ENCODE measurements around the gene MAP4K2. TPM values are rescaled to one million over a fixed set of nuclear protein-coding genes. Genes with fewer than 3 reads are reported as not detected.

The MAP4K2 gene
- total RNA-seq, 1 experiment from 2014 or later: 24.7 TPM

- Histone ChIP-seq H4K8ac (replicated peaks; ENCODE audit: insufficient read length, low read depth, low read length) (no peak overlapping the region), H2BK5ac (ENCODE audit: insufficient read length, low read length) (no peak overlapping the region), H3K4ac (ENCODE audit: low read depth, low read length) (no peak overlapping the region), H2BK12ac (ENCODE audit: insufficient read length, low read depth, low read length) (no peak overlapping the region), H4K20me1 (ENCODE audit: control insufficient read depth, insufficient read depth, insufficient read length) (no peaks in the 10 kb centered on the region), H2BK15ac (ENCODE audit: low read depth, low read length) (no peak overlapping the region), H3K14ac (ENCODE audit: insufficient read depth, low read length) (no peak overlapping the region), H3K9ac (ENCODE audit: extremely low read depth, insufficient read length, low read length) (no peak overlapping the region), H3K18ac (ENCODE audit: insufficient read length, low read depth, low read length) (no peak overlapping the region), H3K27me3 (ENCODE audit: insufficient read depth, low read length) (no peaks in the 10 kb centered on the region), H2AFZ (ENCODE audit: low read length) (no peak overlapping the region), H4K91ac (ENCODE audit: insufficient read length, low read depth, low read length) (no peak overlapping the region), H3K4me2 (ENCODE audit: insufficient read depth, insufficient read length, low read length) (no peak overlapping the region), H3K79me2 (ENCODE audit: insufficient read depth, low read length) (no peaks in the 10 kb centered on the region), H3K79me1 (ENCODE audit: insufficient read depth, low read depth, low read length, poor library complexity, severe bottlenecking) (no peaks in the 10 kb centered on the region), H3K27ac (ENCODE audit: insufficient read length, low read depth, low read length) (no peak overlapping the region), H3K56ac (ENCODE audit: insufficient read length, low read depth, low read length) (no peak overlapping the region), H3K23ac (ENCODE audit: insufficient read length, low read depth, low read length) (no peak overlapping the region), H3K4me1 (ENCODE audit: insufficient read depth, low read length) (peaks cover 3% of the 10 kb centered on the region; the same call in 1 of the 2 replicates), H3K9me3 (ENCODE audit: control insufficient read depth, low read depth, low read length) (no peaks in the 10 kb centered on the region), H4K5ac (ENCODE audit: insufficient read length, low read depth, low read length) (no peak overlapping the region), H3K23me2 (ENCODE audit: insufficient read length, low read depth, low read length, poor library complexity, severe bottlenecking) (peaks cover 6% of the 10 kb centered on the region), H2AK5ac (ENCODE audit: insufficient read length, low read length) (no peak overlapping the region), H2BK20ac (ENCODE audit: low read depth, low read length, poor library complexity, severe bottlenecking) (no peak overlapping the region), H3T11ph (ENCODE audit: low read length) (no peak overlapping the region), H2BK120ac (ENCODE audit: low read depth, low read length, poor library complexity, severe bottlenecking) (no peak overlapping the region)
- H3K4me1 Mint-ChIP-seq: peaks cover 32 to 38% of the 10 kb centered on the region in 2 experiments
- no peak overlapping the region for H3K27ac Mint-ChIP-seq
- peaks cover 3 to 19% (median 5%) of the 10 kb centered on the region in 3 experiments; a peak in 5 of 7 replicates for H3K36me3 Mint-ChIP-seq (ENCODE audit: insufficient read depth in 1 of 3, low read depth in 3 of 3)
- no peak for TF ChIP-seq CTCF (conservative IDR thresholded peaks at IDR 0.05)
- no peak overlapping the region for H3K4me3 Mint-ChIP-seq
- no CpG with 5 or more reads among the region's 15 CpGs for WGBS (ENCODE audit: extremely low coverage, insufficient read length, low lambda C conversion rate)
- H3K9me3 Mint-ChIP-seq: no peaks in the 10 kb centered on the region
- peaks cover 31% of the 10 kb centered on the region for H3K27me3 Mint-ChIP-seq (ENCODE audit: low read depth)
- DNase-seq: no peak
Observed at GRCh38 chr11:64736654-64737053, 66.4 kb downstream of the MAP4K2 start.

Measured in H9 (cell line).